GM12872 (cell line): ENCODE data around the gene SYNE2.

ENCODE experiments used
- CTCF ChIP-seq: IDR thresholded peaks from 3 replicates; pipeline ENCODE4 v1.5.1; 2011; ENCODE audit warnings: low read depth, mild to moderate bottlenecking, low read length, moderate library complexity; ENCODE audit not compliant: insufficient read depth

SYNE2 gene

DNA sequence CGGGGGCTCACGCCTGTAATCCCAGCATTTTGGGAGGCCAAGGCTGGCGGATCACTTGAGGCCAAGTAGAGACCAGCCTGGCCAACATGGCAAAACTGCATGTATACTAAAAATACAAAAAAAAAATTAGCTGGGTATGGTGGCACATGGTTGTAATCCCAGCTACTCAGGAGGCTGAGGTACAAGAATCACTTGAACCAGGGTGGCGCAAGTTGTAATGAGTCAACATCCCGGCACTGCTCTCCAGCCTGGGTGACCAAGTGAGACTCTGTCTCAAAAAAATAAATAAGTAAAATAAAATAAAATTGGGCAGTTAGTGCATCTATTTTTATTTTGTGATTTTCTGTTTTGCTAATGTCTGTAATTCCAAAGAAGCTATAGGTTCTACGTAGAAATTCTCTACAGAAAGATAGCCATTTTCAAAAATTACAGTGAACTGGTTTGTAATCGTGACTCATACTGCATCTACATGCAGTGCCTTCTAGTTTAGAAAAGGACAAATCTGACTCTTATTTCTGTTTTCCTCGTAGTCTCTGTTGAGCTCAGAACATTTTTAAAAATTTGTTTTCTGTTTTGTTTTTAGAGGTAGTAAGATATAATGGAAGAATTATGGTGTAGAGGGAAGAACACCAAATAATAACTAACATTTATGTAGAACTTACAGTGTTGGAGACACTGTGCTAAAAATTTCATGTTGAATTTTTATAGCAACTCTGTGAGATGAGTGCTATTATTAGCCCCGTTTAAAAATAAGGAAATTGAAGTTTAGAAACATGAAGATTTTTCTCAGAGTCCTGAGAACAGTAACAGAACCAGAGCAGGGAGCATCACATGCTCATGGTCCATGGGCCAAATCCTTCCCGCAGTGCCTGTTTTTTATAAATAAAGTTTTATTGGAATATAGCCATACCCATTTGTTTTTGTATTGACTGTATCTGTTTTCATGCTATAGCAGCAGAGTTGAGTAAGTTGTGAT is 201.2 kb downstream of the SYNE2 start:
- no peak for TF ChIP-seq CTCF

DNA sequence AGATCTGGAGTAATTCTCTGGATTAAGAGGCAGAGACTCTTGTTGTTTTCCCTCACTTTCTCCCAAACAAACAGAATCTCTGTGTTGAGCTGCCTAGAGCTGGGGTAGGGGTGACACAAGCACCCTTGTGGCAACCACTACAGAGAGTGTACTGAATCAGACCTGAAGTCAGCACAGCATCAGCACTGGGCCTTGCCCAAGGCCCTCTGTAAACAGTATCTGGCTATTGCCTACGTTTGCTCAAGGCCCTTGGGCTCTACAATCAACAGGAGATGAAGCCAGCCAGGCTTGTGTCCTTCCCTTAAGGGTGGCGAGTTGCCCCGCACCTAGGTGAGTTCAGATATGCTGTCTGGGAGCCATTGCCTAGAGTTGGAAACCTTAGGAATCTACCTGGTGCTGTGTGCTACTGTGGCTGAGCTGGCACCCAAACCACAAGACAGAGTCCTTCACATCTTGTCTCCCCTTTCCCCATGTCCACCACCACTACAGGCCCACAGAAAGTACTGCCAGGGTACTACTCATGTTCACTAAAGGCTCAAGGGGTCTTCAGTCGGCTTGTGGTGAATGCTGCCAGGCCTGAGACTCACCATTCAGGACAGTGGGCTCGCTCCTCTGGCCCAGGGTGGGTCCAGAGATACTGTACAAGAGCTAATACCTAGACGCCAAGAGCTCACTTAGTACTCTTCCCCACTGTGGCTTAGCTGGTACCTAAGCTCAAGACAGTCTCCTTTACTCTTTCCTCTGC is 206.8 kb downstream of the SYNE2 start:
- no peak for TF ChIP-seq CTCF

- no peak for TF ChIP-seq CTCF
Observed at GRCh38 chr14:64060199-64060545, 207.4 kb downstream of the SYNE2 start.

DNA sequence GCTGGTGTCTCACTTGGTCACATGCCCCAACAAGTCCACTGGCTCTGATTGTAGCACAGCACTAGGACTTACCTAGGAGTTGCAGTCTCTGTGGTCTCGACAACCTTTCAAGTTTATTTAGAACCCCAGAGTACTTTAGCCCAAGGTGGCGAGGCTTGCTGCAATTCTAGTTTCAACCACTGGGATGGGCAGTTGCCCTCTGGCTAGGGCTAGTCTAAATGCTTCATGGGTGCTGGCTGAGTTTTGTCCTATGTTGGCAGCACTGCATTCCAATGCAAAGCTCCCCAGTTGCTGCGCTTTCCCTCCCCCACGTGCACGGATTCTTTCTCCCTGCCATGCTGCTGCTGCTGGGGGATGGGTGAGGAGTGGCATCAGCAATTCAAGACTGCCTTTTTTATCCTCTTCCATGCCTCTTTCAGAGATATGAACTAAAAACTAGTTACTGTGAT is 207.9 kb downstream of the SYNE2 start:
- TF ChIP-seq CTCF: peak; percentile 76

- TF ChIP-seq CTCF: no peak
Observed at GRCh38 chr14:64061115-64061514, 208.3 kb downstream of the SYNE2 start.

DNA sequence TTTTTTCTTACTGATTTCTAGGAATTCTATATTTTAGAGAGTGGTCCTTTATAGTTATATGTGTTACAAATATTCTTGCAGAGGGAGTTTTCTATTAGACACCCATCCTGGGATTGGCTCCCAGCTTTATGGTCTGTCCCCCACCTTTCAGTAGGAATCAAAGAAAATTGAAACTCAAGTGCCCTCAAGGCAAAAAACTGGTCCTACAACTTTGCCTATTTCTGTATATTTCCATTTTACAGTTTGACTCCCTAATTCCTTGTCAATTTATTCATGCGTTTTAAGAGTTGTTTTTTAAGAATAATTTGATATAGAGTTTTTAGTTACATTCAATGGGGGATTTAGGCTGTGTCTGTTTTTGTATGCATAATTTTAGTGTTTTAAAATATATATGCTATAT is 208.9 kb downstream of the SYNE2 start:
- TF ChIP-seq CTCF: no peak

DNA sequence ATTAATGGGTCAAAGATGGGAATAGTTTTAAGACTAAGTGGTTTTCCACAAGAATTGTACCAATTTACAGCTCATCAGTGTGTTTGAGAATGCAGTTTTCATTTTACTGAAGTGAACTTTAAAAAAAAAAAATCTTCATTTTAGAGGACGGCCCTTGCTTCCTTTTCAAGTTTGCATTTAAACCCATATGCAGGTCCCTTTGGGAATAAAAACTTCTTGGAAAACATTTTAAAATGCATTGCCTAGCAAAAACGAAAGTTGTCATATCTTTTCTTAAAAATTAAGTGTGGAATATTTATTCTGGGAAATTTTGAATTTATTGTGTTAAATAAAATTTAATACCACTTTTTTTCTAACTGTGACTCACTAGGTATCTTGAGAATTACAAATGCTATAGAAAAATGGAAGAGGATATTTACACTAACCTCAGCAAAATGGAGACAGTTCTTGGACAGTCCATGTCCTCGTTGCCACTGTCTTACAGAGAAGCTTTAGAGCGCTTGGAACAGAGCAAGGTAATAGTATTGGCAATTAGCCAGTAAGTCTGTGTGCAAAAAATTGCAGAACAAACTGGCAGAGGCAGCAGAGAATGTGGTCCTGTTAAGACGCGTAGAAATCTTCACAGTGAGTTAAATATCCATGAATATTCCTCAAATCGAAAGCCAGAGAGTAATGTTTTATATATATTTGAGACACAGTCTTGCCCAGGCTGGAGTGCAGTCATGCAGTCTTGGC is 209.7 kb downstream of the SYNE2 start:
- TF ChIP-seq CTCF: no peak
